Sigmoid colon (tissue), 4 donors: Measurements from ENCODE around the gene CFAP45.

Experiments
- CTCF ChIP-seq, 4 experiments: fragments of 450-650 bp in 3 of 4; fragments of 200-600 bp in 1 of 4; IDR thresholded peaks; one replicate each; pipeline ENCODE4 v1.5.1; 2016 to 2019; ENCODE audit warnings: antibody characterized with exemption in 4 of 4, mild to moderate bottlenecking in 3 of 4, moderate library complexity in 2 of 4
- EP300 ChIP-seq, 4 donors: sonication (generic); formaldehyde crosslinking; IDR thresholded peaks; one replicate each; pipeline ENCODE4 v1.6.1; 2017; ENCODE audit warnings: antibody characterized with exemption in 4 of 4
- POLR2A ChIP-seq, 2 donors: fragments of 450-650 bp; IDR thresholded peaks; one replicate each; pipeline ENCODE4 v1.6.1; 2016; ENCODE audit warnings: antibody characterized with exemption in 2 of 2, mild to moderate bottlenecking in 2 of 2, moderate library complexity in 2 of 2
- POLR2AphosphoS5 ChIP-seq, 4 donors: sonication (generic); formaldehyde crosslinking; IDR thresholded peaks; one replicate each; pipeline ENCODE4 v1.6.1; 2017; ENCODE audit warnings: antibody characterized with exemption in 4 of 4

GRCh38 chr1:159823406-159823805 is 76.6 kb downstream of the CFAP45 start:
- TF ChIP-seq CTCF (IDR thresholded peaks at IDR 0.05) (no peak), POLR2A (IDR thresholded peaks at IDR 0.05) (no peak), EP300 (IDR thresholded peaks at IDR 0.05) (no peak), POLR2AphosphoS5 (IDR thresholded peaks at IDR 0.05) (no peak)
